Left forelimb (tissue), 1 donor: Measurements from ENCODE around the gene MYO1E.
"Not testable (repeated sequence)": the region's sequence is repeated elsewhere in the genome, so short reads cannot be mapped to it uniquely, and the experiment has no call there.

Source experiments
- DNase-seq: peaks from one replicate; pipeline ENCODE4 v3.0.0-alpha.2; 2018; ENCODE audit warnings: low spot score

Gene MYO1E

DNA sequence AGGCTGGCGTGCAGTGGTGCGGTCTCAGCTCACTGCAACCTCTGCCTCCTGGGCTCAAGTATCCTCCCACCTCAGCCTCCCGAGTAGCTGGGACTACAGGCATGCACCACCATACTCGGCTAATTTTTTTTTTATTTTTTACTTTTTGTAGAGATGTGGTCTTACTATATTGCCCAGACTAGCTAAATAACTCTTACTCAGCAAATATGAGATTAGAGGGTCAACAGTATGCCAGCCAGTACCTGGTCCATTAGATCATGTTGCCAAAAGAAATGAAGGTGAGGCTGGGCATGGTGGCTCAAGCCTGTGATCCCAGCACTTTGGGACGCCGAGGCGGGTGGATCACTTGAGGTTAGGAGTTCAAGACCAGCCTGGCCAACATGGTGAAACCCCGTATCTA lies 210.6 kb downstream of the MYO1E start:
- DNase-seq = not testable (repeated sequence)

GRCh38 chr15:59160880-59161593 lies 211.6 kb downstream of the MYO1E start:
- DNase-seq = no peak

DNA sequence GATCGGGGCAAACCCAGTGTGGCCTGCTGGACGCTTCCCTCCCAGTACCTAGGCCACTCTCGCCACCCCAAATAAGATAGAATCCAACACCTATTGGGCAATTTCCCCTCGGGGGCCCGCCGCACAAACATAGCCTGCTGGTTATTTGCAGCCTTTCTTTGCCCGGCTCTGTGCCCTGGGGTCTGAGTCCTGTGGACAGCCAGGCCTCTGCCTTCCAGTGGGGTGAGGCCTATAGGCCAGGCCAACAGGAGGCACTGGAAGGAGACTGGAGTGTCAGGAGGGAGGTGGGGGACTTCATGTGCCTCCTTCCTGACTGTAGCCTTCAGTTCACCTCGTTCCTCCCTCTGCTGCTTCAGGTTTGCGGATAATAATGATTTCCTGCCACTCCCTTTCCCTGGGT lies 213.5 kb downstream of the MYO1E start:
- DNase-seq = no peak

DNA sequence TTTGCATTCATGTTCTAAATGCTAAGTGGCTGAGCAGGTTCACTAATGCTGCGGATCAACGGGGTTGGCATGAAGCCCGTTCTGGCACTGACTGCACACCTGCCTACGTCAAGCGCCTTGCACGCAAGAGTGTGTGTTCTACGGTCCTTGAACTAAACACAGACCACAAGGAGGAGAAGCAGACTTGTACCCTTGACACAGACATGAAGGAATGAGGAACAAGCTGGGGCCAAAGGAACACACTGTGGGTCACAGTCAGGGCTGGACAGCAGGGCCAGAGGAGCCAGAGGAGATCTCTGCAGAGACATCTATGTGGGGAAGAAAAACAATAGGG lies 214.0 kb downstream of the MYO1E start:
- DNase-seq = no peak

- no peak for DNase-seq
Observed at GRCh38 chr15:59157840-59158700, 214.6 kb downstream of the MYO1E start.

DNA sequence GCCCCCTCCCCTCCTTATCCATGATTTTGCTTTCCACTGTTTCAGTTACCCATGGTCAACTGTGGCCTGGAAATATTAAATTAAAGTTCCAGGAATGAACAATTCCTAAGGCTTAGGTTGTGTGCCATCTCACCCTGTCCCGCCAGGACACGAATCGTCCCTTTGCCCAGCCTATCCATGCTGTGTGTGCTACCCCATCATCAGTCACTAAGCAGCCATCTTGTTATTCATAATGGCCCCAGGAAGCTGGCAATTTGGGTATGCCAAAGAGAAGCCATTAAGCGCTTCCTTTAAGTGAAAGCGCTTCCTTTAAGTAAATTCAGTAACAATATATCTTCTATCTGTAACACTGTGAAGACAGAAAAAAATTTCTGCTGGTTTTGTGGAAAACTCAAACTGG lies 215.3 kb downstream of the MYO1E start:
- DNase-seq = no peak

- DNase-seq = no peak
Observed at GRCh38 chr15:59155431-59155830, 217.2 kb downstream of the MYO1E start.

GRCh38 chr15:59154243-59154642 lies 218.4 kb downstream of the MYO1E start:
- no peak for DNase-seq

GRCh38 chr15:59153466-59153865 lies 219.2 kb downstream of the MYO1E start:
- no peak for DNase-seq

DNA sequence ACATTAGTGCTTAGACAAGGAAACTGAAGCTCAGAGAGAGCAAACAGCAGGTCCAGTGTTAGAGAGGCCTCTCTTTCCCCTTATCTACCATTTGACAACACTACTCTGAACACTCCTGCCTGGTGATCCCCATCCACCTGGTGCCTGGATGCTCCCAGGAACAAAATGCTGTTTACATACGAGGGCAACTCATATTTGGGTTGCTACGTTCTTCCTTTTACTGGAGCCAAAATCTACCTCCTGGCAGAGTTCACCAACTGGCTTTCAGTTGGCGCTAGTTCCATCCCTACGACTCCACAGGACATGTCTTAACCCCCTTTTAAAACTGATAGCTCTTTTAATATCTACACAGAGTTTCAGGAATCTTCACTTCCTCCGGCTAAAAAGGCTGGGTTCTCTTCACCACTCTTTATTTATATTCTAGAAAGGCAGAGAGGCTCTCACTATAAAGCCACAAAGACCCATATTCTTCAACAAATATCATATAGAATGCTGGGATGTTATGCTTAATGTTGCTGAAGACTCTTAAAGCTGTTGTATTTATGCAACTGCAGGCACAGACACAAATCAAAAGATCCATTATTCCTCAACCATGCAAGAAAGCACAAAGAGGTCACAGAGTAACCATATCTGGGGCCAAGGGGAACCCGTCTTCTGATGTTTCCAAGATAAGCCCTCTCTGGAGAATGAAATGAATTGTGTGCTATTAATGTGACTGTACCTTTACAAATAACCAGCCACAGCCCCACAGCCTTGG lies 219.8 kb downstream of the MYO1E start:
- DNase-seq = no peak

DNA sequence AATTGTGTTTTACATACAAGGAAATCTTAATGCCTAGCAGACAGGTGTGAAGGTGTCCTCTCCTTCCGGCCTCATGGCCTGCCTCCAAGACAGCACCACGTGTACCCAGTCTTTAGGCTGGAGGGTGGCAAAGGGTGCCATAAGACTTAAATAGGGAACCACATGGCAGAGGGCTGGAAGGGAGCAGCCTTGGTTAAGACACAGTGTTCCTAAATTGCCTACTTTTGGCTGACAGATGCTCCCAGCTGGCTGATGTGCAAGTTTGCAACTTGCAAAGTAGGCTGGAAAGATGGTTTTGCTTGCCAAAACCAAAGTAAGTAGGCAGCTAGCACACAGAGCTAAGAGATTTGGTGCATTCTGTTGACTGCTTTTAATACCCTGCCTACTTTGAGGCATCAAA lies 222.5 kb downstream of the MYO1E start:
- no peak for DNase-seq

DNA sequence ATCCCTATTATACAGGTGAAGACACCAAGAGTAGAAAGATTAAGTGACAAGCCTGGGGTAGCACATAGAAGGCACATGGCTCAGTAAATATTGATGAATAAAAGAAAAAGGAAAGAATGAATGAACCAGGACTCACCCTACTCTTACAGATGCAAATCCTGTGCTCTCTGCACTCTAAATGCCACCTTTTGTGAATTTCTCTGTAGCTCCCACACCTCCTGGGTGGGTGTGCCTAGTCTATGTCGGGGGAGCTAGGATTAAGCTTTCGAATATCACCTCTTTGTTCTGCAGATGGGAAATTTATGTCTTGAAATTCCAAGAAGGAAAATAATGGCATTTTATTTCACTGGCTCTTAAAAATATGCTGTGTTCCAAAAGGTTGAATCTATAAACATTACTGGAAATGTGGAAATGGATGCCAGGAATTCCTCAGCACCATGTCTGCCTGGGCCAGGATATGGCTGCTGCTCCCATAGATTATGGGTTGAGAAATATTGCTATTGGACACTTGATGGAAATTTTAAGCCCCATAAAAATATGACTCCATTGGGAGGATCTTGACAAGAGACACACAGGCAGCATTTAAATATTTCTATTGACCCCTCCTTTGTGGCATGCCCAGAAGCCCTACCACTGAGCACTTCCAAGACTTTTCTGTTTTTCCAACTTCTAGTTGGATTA lies 224.4 kb downstream of the MYO1E start:
- no peak for DNase-seq

DNA sequence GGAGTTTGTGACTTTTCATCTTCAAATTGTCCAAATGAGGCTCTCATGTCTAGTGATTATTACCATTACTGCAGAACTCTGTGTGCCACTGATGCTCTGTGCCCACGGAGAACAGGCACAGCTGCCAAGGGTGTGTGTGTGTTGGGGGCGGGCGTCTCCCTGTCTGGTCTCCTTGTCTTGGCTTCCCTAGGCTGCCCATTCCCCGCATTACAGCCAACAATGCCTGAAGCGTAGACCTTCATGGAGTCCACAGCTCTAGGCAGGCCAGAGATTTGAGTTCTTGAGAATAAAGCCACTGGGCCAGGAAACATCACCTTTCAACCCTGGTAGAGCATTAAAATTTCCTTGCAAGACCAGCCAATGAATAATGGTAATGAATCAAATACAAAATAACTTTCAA lies 225.0 kb downstream of the MYO1E start:
- no peak for DNase-seq

GRCh38 chr15:59144594-59144993 lies 228.1 kb downstream of the MYO1E start:
- DNase-seq = not testable (repeated sequence)

- DNase-seq = no peak
Observed at GRCh38 chr15:59143281-59143680, 229.4 kb downstream of the MYO1E start.

GRCh38 chr15:59140422-59141226 lies 232.0 kb downstream of the MYO1E start:
- no peak for DNase-seq

DNA sequence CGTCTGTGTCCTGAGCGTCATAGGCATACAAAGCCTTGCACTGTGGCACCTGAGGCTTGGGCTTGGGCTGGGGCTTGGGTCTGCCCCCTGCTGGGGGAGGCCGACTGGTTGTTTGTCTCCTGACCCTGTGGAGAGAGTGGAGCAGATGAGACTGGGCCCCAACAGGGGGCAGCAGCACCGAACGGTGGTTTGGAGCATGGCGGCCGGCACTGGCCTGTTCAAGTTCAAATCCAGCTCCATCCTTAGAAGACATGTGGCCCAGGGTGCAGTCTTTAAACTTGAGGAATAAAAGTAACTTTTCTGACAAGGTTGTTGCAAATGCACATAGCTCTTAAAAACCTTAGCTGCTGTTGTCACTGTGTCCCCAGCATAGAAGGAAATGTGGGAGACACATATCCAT lies 234.4 kb downstream of the MYO1E start:
- no peak for DNase-seq

DNA sequence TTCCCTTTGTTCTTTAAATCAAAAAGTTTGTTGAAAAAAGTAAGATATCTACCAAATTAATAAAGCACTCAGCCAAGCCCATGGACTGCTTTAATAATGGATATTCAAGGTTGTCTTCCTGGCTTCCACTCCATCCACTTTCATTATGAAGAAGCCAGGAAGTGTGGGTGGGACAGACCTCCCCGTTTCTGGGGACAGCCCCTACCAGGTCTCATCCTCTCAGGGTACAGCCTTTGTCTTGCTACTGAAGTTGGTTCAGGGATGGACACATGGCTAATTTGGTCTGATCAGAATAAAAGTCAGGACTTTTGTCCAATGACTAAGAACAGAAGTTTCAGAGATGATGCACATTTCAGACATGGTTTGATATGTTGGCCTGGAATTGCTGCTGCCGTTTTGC lies 235.1 kb downstream of the MYO1E start:
- no peak for DNase-seq

DNA sequence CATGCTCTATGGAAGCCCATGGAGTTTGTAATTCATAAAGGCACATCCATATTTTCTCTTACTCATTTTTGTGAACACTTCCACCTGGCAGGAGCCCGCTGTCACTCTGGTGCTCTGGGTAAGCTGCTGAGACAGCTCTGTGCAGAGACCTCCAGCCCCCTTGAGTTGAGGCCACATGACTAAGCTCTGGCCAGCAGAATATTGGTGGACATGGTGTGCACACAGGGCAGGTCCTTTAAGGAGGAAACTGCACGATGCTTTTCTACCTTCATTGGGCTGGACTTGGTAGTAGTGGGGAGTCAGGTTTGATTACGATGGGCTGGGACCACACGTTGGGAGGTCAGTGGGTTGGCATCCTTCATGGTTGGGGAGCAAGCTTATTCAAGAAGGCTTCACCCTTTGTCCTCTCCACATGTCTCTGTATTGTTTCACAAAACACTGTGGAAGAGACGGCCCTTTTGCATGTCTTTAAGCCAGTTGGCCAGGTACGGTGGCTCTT lies 238.7 kb downstream of the MYO1E start:
- no peak for DNase-seq

DNA sequence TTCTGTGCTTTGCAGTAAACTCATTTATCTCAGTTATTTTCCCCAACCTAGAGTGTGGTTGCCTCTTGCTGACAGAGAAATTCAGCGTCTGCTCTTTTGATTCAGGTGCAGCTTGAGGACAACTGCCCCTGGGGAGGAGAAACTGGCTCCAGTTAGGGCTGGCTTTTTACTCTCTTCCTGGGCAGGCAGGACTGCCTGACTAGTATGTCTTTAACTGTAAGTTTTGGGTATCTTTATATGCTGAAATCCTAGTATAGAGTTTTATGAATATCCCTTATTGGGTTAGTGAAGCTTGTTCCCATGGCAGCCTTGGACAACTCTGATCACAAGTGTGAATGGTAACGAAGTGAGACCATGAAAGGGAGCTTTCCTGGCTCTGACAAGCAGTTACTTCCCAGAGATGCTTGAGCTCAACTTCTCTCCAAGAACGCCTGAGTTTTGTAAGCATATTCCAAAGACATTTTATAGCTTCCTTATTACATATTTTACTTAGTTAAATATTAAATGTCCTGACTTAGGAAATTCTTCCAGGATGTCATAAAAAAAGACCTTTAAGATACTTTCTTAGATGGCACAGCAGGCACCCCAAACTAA lies 240.6 kb downstream of the MYO1E start:
- no peak for DNase-seq

DNA sequence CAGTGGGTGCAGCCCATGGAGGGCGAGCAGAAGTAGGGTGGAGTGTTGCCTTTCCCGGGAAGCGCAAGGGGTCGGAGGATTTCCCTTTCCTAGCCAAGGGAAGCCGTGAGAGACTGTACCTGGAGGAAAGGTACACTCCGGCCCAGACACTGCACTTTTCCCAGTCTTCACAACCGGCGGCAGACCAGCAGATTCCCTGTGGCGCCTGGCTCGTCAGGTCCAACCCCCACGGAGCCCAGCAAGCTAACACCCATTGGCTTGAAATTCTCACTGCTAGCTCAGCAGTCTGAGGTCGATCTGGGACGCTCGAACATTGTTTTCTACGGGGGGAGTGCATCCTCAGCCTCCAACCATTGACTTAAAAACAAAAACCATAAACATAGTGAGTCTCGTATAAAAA lies 241.2 kb downstream of the MYO1E start:
- no peak for DNase-seq
